Stimulated activated CD4-positive, alpha-beta T cell treated with anti-CD3 and anti-CD28 coated beads, Interleukin-12 subunit alpha, Interleukin-12 subunit beta, amount 100 ng/mL, for 24 hours (primary cell): ENCODE data around the gene C2CD4D.
"Not testable (repeated sequence)": the region's sequence is repeated elsewhere in the genome, so short reads cannot be mapped to it uniquely, and the experiment has no call there.

Experiments used
- DNase-seq, 2 experiments: peaks; one replicate each; pipeline ENCODE4 v3.0.0-alpha.2; 2020; ENCODE audit warnings: low read depth in 2 of 2

The C2CD4D gene

GRCh38 chr1:151839457-151840403 lies at the start of gene C2CD4D:
TSS of gene C2CD4D (minus strand) at chr1:151839820. CDS start at chr1:151838989, 831 bp downstream.
- peak; percentile 42 to 65 for DNase-seq

GRCh38 chr1:151888972-151889570 lies 49.5 kb upstream of the C2CD4D start:
- no peak for DNase-seq

GRCh38 chr1:151887028-151887427 lies 47.4 kb upstream of the C2CD4D start:
- no peak for DNase-seq

- DNase-seq: no peak
Observed at GRCh38 chr1:151885479-151885878, 45.9 kb upstream of the C2CD4D start.

- not testable (repeated sequence) for DNase-seq
Observed at GRCh38 chr1:151884879-151885278, 45.3 kb upstream of the C2CD4D start.

GRCh38 chr1:151884445-151884844 lies 44.8 kb upstream of the C2CD4D start:
- not testable (repeated sequence) for DNase-seq

GRCh38 chr1:151883898-151884297 lies 44.3 kb upstream of the C2CD4D start:
- not testable (repeated sequence) for DNase-seq

GRCh38 chr1:151882918-151883317 lies 43.3 kb upstream of the C2CD4D start:
- not testable (repeated sequence) for DNase-seq

GRCh38 chr1:151882466-151882865 lies 42.8 kb upstream of the C2CD4D start:
- DNase-seq: no peak

- DNase-seq: no peak
Observed at GRCh38 chr1:151881479-151881878, 41.9 kb upstream of the C2CD4D start.

GRCh38 chr1:151875419-151876097 lies 35.9 kb upstream of the C2CD4D start:
- no peak for DNase-seq

GRCh38 chr1:151872776-151873175 lies 33.2 kb upstream of the C2CD4D start:
- not testable (repeated sequence) for DNase-seq

- DNase-seq: no peak
Observed at GRCh38 chr1:151871284-151872030, 31.8 kb upstream of the C2CD4D start.

- DNase-seq: no peak
Observed at GRCh38 chr1:151868486-151868885, 28.9 kb upstream of the C2CD4D start.

GRCh38 chr1:151867765-151868411 lies 28.3 kb upstream of the C2CD4D start:
- DNase-seq: no peak

GRCh38 chr1:151867321-151867720 lies 27.7 kb upstream of the C2CD4D start:
- DNase-seq: no peak

GRCh38 chr1:151864411-151864810 lies 24.8 kb upstream of the C2CD4D start:
- DNase-seq: no peak

GRCh38 chr1:151862604-151863003 lies 23.0 kb upstream of the C2CD4D start:
- DNase-seq: no peak

GRCh38 chr1:151860504-151861187 lies 21.0 kb upstream of the C2CD4D start:
- no peak for DNase-seq

- no peak for DNase-seq
Observed at GRCh38 chr1:151859891-151860293, 20.3 kb upstream of the C2CD4D start.
